Effector CD8-positive, alpha-beta T cell (primary cell): ENCODE data around the gene TAF4B.
"Not testable (repeated sequence)": the region's sequence is repeated elsewhere in the genome, so short reads cannot be mapped to it uniquely, and the experiment has no call there.

Experiments used
- DNase-seq: peaks from one replicate; lab custom pipeline; 2025; lab: John Stamatoyannopoulos, UW

The TAF4B gene

DNA sequence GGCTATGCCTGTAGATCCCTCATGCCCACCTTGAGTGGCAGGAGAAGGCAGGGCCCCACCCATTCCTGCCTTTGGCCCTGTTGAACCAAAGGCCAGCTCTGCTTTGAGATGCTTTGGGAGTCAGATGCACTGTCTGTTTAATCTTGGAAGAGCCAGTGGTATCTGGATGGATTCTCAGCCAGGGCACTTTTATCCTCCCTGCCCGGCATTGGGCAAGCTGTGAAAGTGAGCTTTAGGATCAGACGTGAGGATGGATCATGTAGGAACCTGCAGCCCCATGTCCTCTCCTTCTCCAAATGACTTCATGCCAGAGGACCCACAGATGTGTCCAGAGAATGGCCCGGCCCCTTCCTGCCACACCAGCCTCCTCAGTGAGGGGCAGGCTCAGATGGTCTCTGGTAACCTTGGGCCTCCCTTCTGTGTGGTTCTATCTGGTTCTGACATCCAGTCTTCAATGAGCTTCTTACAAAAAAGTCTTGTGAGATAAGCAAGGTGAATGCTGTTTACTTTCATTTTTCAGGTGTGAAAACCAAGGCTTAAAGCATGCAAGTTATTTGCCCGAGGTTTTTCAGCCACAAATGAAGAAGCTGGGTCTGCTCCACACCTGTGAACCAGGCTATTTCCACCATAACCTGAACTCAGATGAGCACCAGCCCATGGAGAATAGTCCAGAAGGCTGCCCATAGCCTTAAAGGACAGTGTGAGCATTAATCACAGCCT, 198.3 kb downstream of the TAF4B start:
- DNase-seq: no peak

DNA sequence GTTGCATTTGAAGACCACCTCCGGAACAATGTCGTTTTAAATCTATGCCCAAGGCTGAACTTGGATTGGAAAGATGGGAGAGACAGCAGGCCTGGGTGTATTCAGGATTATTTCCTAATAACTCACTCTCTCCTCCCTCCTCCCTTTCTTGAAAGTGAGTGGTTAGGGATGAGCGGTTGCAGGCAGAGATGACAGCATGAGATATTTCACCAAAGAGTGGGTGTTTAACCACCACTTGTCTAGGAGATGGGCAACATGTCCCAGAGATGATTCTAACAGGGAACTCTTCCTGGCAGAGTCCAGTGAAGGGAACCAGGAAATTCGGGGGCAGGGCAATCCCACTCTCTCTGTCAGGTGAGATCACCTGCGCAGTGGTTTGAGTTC, 198.9 kb downstream of the TAF4B start:
- no peak for DNase-seq

DNA sequence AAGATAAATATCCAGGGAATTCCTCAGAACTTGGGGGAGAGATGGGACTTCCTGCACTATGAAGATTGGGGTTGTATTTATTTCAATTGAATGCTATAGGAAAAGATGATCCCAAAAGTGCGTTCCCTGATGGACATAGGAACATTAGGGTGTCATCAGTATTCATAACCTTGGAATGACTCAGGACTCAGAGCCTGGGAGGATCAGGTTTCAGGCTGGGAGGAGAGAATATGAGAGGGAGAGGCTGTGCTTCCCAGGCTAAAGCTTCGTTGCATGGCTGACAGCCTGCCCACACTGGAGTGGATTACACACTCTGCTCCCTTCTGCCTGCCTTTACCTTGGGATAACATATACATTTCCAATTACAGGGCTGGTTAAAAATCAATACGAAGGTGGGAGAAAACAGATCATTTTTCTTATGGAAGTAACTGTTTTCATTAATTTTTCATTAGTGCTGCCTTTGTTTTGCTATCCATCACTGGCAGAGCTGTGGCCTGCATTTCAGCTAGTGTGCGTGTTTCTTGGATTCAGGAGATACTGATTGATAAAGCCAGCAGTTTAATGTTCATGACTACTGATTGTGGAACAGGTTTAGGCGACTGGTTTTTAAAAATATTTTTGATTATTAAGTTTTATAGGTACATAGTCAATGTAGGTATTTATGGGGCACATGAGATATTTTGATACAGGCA, 203.4 kb downstream of the TAF4B start:
- no peak for DNase-seq

DNA sequence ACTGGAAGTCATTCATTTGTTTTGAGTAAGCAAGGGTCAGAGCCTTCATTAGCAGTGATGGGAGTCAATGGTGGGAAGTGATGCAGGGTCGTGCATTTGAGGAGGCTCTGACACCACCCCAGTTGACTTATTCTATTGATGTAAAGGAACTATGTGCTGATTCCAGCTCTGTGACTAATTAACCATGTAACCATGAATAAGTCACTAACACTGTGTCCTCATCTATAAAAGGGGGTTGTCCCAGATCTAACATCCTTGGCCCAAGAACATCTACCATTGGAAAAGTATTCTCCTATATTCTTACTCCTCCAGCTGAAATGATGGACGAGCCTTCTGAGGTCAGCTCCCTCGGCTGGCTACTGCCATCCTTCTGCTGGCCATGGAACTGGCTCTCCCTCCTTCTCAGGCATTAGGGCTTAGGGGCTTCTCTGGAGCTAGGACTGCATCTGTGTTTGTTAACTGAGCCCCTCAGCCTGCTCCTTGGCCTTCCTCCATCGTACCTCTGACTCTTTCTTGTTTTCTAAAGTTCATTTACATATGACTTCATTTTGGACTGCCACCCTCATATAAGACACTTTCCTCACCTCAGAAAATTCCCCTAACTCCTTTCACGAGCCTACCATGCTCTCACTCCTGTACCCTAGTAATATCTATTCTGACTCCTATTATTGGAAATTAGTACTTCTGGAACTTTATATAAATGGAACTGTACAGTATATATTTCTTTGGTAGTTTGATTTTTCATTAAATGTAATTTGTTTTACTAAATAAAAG, 206.6 kb downstream of the TAF4B start:
- DNase-seq: no peak

DNA sequence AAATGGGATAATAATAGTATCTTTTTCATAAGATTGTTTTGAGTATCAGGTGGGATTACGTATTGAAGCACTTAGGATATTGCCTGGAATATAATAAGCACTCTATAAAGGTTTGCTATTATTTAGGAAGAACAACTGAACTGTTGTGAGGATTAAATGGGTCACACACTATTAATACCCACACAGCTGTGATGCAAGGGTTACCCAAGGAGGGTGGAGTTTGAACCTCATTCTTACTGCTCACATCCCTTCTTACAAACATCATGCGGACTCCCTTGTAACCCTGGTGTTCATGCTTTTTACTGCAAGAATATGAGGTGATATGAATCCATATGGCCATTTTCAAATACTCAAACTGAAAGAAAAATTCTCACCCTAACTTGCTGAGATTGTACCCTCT, 208.6 kb downstream of the TAF4B start:
- DNase-seq: no peak

DNA sequence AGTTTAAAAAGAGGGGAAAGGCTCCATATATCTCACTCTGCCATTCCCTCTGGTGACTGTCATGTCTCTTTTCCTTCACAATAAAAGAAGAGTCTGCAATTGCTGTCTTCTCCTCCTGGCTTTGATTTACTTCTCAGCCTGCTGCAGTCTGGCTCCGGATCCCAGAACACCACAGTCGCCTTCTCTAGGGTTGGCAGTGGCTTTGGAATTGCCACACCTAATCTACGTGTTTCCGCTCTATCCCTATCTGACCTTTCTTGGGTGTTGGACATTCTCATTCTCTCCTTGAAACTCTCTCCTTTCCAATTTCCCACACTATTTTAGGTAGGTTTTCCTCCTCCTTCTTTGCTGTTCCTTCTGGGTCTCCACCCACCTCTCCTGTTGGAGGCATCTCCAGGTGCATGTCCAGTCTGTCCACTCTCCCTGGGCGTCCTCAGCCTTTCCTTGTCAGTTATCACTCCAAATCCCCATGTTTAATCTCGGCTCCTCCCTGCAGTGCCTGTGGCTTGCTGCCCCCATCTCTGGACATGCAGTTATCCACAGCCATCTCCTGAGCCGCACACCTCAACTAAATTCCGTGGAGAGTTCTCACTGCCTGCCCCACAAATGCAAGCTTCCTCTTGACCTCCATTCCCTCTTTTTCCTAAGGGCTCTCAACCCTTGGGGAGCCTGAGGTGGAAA, 209.3 kb downstream of the TAF4B start:
- DNase-seq: no peak

DNA sequence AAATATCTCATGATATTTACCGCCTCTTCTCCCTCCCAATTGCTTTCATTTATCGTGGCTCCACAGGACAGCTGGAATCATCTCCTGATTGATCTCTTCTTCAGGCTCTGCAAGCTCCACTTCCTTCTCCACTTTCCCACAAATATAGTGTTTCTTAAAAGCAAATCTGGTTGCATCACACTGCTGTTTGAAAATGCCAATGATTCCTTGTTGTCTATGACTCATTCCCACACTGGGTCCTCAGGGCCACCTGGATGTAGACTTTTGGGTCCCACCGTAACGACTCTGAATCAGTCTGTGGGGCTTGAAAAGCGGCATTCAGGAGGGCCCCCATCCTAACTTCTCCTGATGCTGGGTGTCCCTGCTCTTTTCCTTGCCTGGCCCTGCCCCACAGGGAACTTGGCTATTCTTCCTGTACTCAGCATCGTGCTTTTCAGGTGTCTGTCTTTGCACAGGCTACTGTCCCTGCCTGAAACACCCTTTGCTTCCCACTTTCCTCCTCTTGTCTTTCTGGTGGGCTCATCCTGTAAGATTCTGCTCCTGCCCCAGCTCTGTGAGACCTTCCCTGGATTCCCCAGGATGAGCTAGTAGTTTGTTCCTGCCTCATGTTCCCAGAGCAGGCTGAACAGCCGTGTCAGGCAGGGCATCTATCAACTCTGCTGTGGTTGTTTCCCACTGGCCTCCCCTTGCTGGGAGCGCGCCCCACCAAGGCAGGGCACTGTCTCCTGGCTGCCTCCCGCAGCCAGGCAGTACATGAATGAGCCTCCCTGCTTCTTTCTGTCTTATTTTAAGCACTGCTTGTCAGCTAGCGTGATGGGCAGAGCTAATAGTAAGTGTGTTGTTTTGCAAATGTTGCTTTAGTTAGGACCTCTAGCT, 210.2 kb downstream of the TAF4B start:
- no peak for DNase-seq

DNA sequence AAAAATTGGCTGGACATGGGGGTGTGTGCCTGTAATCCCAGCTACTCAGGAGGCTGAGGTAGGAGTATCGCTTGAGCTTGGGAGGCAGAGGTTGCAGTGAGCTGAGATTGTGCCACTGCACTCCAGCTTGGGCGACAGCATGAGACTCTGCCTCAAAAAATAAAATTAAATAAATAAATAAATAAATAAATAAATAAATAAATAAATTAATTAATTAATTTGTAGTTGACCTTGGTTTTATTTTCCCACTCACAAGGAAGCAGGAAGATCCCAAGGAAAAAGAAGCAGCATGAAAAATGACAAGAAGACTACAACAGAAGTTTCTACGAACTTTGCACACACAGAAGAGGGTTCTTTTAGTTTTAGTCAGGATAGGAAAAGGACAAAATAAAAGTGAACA, 211.4 kb downstream of the TAF4B start:
- not testable (repeated sequence) for DNase-seq

DNA sequence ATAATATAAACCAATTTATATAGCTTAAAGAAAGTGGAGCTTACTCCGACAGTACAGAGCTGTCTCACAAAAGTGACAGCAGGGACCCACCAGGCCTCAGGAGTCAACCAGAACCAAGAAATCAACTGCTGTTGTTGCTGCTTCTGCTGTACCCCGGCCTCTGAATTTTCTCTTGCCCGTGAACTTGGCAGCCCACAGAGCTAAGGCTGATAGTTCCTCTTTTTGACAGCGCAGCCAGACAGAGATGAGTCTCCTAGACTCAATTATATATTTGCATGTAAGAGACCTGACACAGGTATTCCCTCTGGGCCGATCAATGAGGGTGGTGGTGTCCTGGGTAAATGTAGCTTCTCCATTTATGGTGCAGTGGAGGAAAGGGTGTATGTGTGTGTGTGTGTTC, 212.7 kb downstream of the TAF4B start:
- DNase-seq: no peak

DNA sequence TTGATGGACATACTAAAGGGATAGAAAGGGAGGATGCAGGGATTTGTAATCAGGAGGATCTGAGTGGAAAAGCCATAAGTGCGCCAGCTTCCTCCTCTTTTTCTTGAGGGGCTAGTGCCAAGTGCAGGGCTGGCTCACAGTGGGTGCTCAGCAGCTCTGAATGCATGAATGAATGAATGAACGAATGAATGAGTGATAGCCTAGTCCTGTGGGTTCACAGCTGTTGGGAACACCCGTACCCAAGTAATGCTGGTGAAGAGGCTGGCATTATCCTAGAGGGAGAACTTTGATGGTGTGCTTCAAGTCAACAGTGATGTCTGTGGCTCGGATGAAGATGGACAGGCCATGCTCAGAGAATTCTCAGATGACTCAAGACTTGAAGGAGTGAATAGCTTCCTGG, 213.3 kb downstream of the TAF4B start:
- no peak for DNase-seq

DNA sequence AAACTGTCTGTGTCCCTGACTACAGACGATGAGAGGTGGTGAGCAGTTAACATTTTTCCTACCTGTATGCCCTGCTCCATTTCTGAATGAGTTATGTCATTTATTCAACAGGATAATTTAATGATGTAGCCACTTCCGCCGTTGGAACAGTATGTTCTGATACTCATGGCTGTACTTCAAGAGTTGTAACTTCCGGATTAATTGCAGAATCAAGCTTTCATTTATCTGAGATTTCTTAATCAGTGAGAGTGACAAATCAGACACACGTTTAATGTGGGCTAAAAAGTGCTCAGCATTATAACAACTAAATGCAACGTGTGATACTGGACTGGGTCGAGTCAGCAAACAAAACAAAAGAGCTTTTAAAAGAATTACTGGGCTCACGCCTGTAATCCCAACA, 214.4 kb downstream of the TAF4B start:
- DNase-seq: no peak
